Lung (tissue), 12 donors: ENCODE results near the gene CCND1. TPM values are rescaled to one million over a fixed set of nuclear protein-coding genes. Genes with fewer than 3 reads are reported as not detected.

Source experiments
- ATAC-seq: fragments of 200-7000 bp; cut with Tn5 transposase; one replicate; pipeline ENCODE4 v1.9.1; 2020; ENCODE audit warnings: moderate number of reproducible peaks; ENCODE audit not compliant: insufficient read depth, low FRiP score
- DNase-seq, 3 donors: peaks; one replicate each; pipeline ENCODE4 v3.0.0-alpha.2; 2013 to 2017
- H3K27ac ChIP-seq, 2 donors: one replicate each; pipeline ENCODE4 v1.5.1; 2013; ENCODE audit warnings: mild to moderate bottlenecking in 2 of 2, moderate library complexity in 2 of 2, control low read depth in 1 of 2, inconsistent platforms in 1 of 2, low read depth in 1 of 2, low read length in 1 of 2
- H3K27me3 ChIP-seq, 3 donors: one replicate each; pipeline ENCODE4 v1.5.1; 2013; ENCODE audit warnings: low read length in 2 of 3; ENCODE audit not compliant: control insufficient read depth in 3 of 3, insufficient read depth in 3 of 3
- H3K36me3 ChIP-seq, 4 donors: one replicate each; pipeline ENCODE4 v1.5.1; 2013; ENCODE audit warnings: low read length in 4 of 4, mild to moderate bottlenecking in 1 of 4, moderate library complexity in 1 of 4; ENCODE audit not compliant: control insufficient read depth in 4 of 4, insufficient read depth in 4 of 4
- H3K4me1 ChIP-seq, 5 donors: one replicate each; pipeline ENCODE4 v1.5.1; 2013; ENCODE audit warnings: low read length in 5 of 5, mild to moderate bottlenecking in 2 of 5, moderate library complexity in 1 of 5; ENCODE audit not compliant: control insufficient read depth in 5 of 5, insufficient read depth in 5 of 5
- H3K4me3 ChIP-seq: one replicate; pipeline ENCODE4 v1.5.1; 2013; ENCODE audit warnings: mild to moderate bottlenecking, control low read depth, moderate library complexity
- H3K9ac ChIP-seq, 2 donors: one replicate each; pipeline ENCODE4 v1.5.1; 2013; ENCODE audit warnings: low read length in 2 of 2, control low read depth in 1 of 2; ENCODE audit not compliant: insufficient read depth in 1 of 2
- H3K9me3 ChIP-seq, 4 donors: one replicate each; pipeline ENCODE4 v1.5.1; 2013; ENCODE audit warnings: low read length in 3 of 4, mild to moderate bottlenecking in 1 of 4, moderate library complexity in 1 of 4; ENCODE audit not compliant: control insufficient read depth in 4 of 4, insufficient read depth in 3 of 4
- CTCF ChIP-seq: IDR thresholded peaks from 2 replicates; pipeline ENCODE4 v1.5.1; 2012; ENCODE audit warnings: mild to moderate bottlenecking; ENCODE audit errors: control extremely low read depth, extremely low read depth
- WGBS, 2 donors: extraction: QIAGEN DNeasy Blood & Tissue Kit; methylation state at CpG; one replicate each; pipeline ENCODE4 v1.1.7; 2013; 5-methylcytosine and 5-hydroxymethylcytosine counted together
- polyA plus RNA-seq, 2 donors: library from polyadenylated mRNA; stranded (reverse); fragments of 200-250 nt; gene quantifications; one replicate each; pipeline ENCODE4 v1.2.1, GENCODE V29; 2013
- total RNA-seq, 2 donors: library from RNA; depleted of rRNA in 1 of 2; stranded (reverse); fragments of >200 nt in 1 of 2; gene quantifications; one replicate each; pipeline ENCODE4 v1.2.1, GENCODE V29; 2014 to 2021
- donor health status: control.
- donor health status: control.
- donor health status: Bipolar disorder and iron deficiency.
- donor health status: healthy.
- donor health status: DM: yes; HTN: yes; CAD: no.

Gene CCND1
- total and polyA plus RNA-seq, 4 donors, result 32.1 to 190 (median 84.3) TPM

- Histone ChIP-seq H3K4me1 (peaks cover 0 to 41% (median 14%) of the 10 kb centered on the region in 5 donors), H3K9ac (no peak overlapping the region), H3K9me3 (no peaks in the 10 kb centered on the region), H3K27me3 (peaks cover 0 to 4% (median 0%) of the 10 kb centered on the region in 3 donors), H3K27ac (peak overlapping the region; percentile 91 to 97), H3K4me3 (peak overlapping the region; percentile 91), H3K36me3 (peaks cover 0 to 44% (median 14%) of the 10 kb centered on the region in 4 donors)
- DNase-seq, result peak; percentile 88 to 92 (median 89)
- 0% methylated on average over 51 to 81 of the region's 81 CpGs for WGBS, 2 donors
- peak; percentile 61 for ATAC-seq
- TF ChIP-seq CTCF, result peak; percentile 90
Observed at GRCh38 chr11:69642913-69643632, 2.1 kb downstream of the CCND1 start.

GRCh38 chr11:69643646-69644045 is 2.7 kb downstream of the CCND1 start:
- Histone ChIP-seq H3K36me3 (peaks cover 0 to 47% (median 17%) of the 10 kb centered on the region in 4 donors), H3K9me3 (no peaks in the 10 kb centered on the region), H3K9ac (no peak overlapping the region), H3K4me1 (peaks cover 0 to 36% (median 13%) of the 10 kb centered on the region in 5 donors), H3K4me3 (peak overlapping the region; percentile 7), H3K27ac (peak overlapping the region; percentile 0 to 14), H3K27me3 (peaks cover 0 to 4% (median 0%) of the 10 kb centered on the region in 3 donors)
- no peak for TF ChIP-seq CTCF
- DNase-seq (no peak), ATAC-seq (no peak)
- 46 to 69% methylated on average over 27 of the region's 27 CpGs for WGBS, 2 donors

- DNase-seq, result peak; percentile 90 to 95 (median 92)
- Histone ChIP-seq H3K9ac (no peak overlapping the region), H3K4me1 (peaks cover 0 to 34% (median 13%) of the 10 kb centered on the region in 5 donors), H3K4me3 (no peak overlapping the region), H3K27ac (peak overlapping the region; percentile 14 to 64), H3K9me3 (no peaks in the 10 kb centered on the region), H3K27me3 (peaks cover 0 to 4% (median 0%) of the 10 kb centered on the region in 3 donors), H3K36me3 (peaks cover 0 to 54% (median 18%) of the 10 kb centered on the region in 4 donors)
- WGBS, 2 donors, result 47 to 56% methylated on average over 23 to 24 of the region's 24 CpGs
- peak; percentile 42 for ATAC-seq
- TF ChIP-seq CTCF, result no peak
Observed at GRCh38 chr11:69644071-69644961, 3.4 kb downstream of the CCND1 start.
